HepG2 (cell line): ENCODE data around the gene HPCAL1. TPM values are rescaled to one million over a fixed set of nuclear protein-coding genes. Genes with fewer than 3 reads are reported as not detected.

Experiments
- CSRNP2 ChIP-seq: sonication (generic); formaldehyde crosslinking; conservative IDR thresholded peaks from 2 replicates; pipeline ENCODE4 v1.8.0; 2022; ENCODE audit warnings: low read depth, missing genetic modification reagents
- EHMT2 ChIP-seq: fragments of 200-600 bp; sonication (generic); IDR thresholded peaks from 2 replicates; pipeline ENCODE4 v1.7.0; 2017; ENCODE audit warnings: antibody characterized with exemption, low read depth, low read length, borderline replicate concordance
- KAT2B ChIP-seq: fragments of 150-350 bp; IDR thresholded peaks from 2 replicates; pipeline ENCODE4 v1.6.1; 2014; ENCODE audit warnings: low read depth, low read length, borderline replicate concordance
- KDM5B ChIP-seq: sonication (generic); formaldehyde crosslinking; IDR thresholded peaks from 2 replicates; pipeline ENCODE4 v1.4.0; 2020; ENCODE audit warnings: missing genetic modification reagents, mild to moderate bottlenecking, borderline replicate concordance
- MAFF ChIP-seq: IDR thresholded peaks from 2 replicates; pipeline ENCODE4 v1.6.1; 2011; ENCODE audit warnings: low read depth, low read length, improper control_type of control experiment
- MEIS2 ChIP-seq: sonication (generic); formaldehyde crosslinking; IDR thresholded peaks from 2 replicates; pipeline ENCODE4 v1.9.0; 2021; ENCODE audit warnings: mild to moderate bottlenecking, missing genetic modification reagents
- MTERF4 ChIP-seq: sonication (generic); formaldehyde crosslinking; IDR thresholded peaks from 2 replicates; pipeline ENCODE4 v1.8.0; 2023; ENCODE audit warnings: mild to moderate bottlenecking, missing genetic modification reagents
- NR2F2 ChIP-seq: IDR thresholded peaks from 2 replicates; pipeline ENCODE4 v1.6.1; 2012; ENCODE audit warnings: low read depth, inconsistent platforms, borderline replicate concordance
- PHF5A ChIP-seq: IDR thresholded peaks from one replicate; pipeline ENCODE4 v1.6.1; 2018; ENCODE audit warnings: low read depth, missing genetic modification reagents; ENCODE audit not compliant: unreplicated experiment
- POLR2AphosphoS2 ChIP-seq: IDR thresholded peaks from 2 replicates; pipeline ENCODE4 v1.6.1; 2011; ENCODE audit warnings: low read depth, low read length, improper control_type of control experiment
- PTBP1 ChIP-seq: fragments of 200-400 bp; formaldehyde crosslinking; IDR thresholded peaks from 2 replicates; pipeline ENCODE4 v1.6.1; 2018; ENCODE audit warnings: low read length, low read depth; ENCODE audit not compliant: poor library complexity, severe bottlenecking
- TOE1 ChIP-seq: sonication (generic); formaldehyde crosslinking; IDR thresholded peaks from 2 replicates; pipeline ENCODE4 v1.4.0; 2020; ENCODE audit warnings: mild to moderate bottlenecking, missing genetic modification reagents
- ZBTB4 ChIP-seq: sonication (generic); formaldehyde crosslinking; IDR thresholded peaks from 2 replicates; pipeline ENCODE4 v1.4.0; 2020; ENCODE audit warnings: missing genetic modification reagents, mild to moderate bottlenecking, borderline replicate concordance
- ZBTB46 ChIP-seq: sonication (generic); formaldehyde crosslinking; IDR thresholded peaks from 2 replicates; pipeline ENCODE4 v1.4.0; 2020; ENCODE audit warnings: mild to moderate bottlenecking, missing genetic modification reagents, borderline replicate concordance
- ZFP36 ChIP-seq: fragments of 150-350 bp; IDR thresholded peaks from 2 replicates; pipeline ENCODE4 v1.6.1; 2018; ENCODE audit warnings: borderline replicate concordance, low read length, low read depth; ENCODE audit not compliant: partially characterized antibody
- ZNF224 ChIP-seq: sonication (generic); formaldehyde crosslinking; IDR thresholded peaks from 2 replicates; pipeline ENCODE4 v1.5.0; 2020; ENCODE audit warnings: mild to moderate bottlenecking, missing genetic modification reagents
- ZNF3 ChIP-seq: IDR thresholded peaks from 2 replicates; pipeline ENCODE4 v1.7.0; 2017; ENCODE audit warnings: inconsistent platforms
- ZNF550 ChIP-seq: sonication (generic); formaldehyde crosslinking; IDR thresholded peaks from 2 replicates; pipeline ENCODE4 v1.4.0; 2020; ENCODE audit warnings: mild to moderate bottlenecking, missing genetic modification reagents, borderline replicate concordance
- ZSCAN5A ChIP-seq: sonication (generic); formaldehyde crosslinking; IDR thresholded peaks from 2 replicates; pipeline ENCODE4 v1.8.0; 2022; ENCODE audit warnings: mild to moderate bottlenecking, missing genetic modification reagents, borderline replicate concordance
- polyA plus RNA-seq, 8 experiments: library from polyadenylated mRNA; depleted of rRNA in 3 of 8; stranded (reverse) in 7 of 8; unstranded in 1 of 8; fragments of >200 nt; fragmentation: Illumina TruSeq in 4 of 8; extraction: Trizol in 4 of 8; gene quantifications; 2 replicates each; pipeline versions ENCODE4 v1.2.1 to v1.2.3, GENCODE V29; 2011 to 2016; ENCODE audit warnings: low read depth in 4 of 8, missing spikeins in 1 of 8, mixed read lengths in 1 of 8; ENCODE audit not compliant: insufficient read depth in 1 of 8
- total RNA-seq, 5 experiments: library from RNA; depleted of rRNA; stranded (reverse); fragments of >200 nt; fragmentation: Illumina TruSeq; extraction: Trizol; gene quantifications; 2 replicates each; pipeline ENCODE4 v1.2.3, GENCODE V29; 2016; ENCODE audit warnings: low read depth in 1 of 5

Gene HPCAL1
- total and polyA plus RNA-seq, 2 of the 13 experiments (the other 11 are each of a cell fraction or from before 2014, with no cell fraction given), result 29.5 to 29.9 TPM

- TF ChIP-seq CSRNP2 (CRISPR knock-in tag) (peak; percentile 96), EHMT2 (no peak), ZSCAN5A (CRISPR knock-in tag) (peak; percentile 99), PTBP1 (peak; percentile 95), MAFF (no peak), ZBTB46 (CRISPR knock-in tag) (0 out of 2 replicates have a peak, but pooled peaks have one; percentile 79), POLR2AphosphoS2 (0 out of 2 replicates have a peak, but pooled peaks have one; percentile 43), ZBTB4 (CRISPR knock-in tag) (peak; percentile 99), ZNF550 (peak; percentile 95; the same call in 1 of the 2 replicates), ZNF224 (CRISPR knock-in tag) (peak; percentile 99), ZNF3 (CRISPR knock-in tag) (peak; percentile 76; the same call in 1 of the 2 replicates), ZFP36 (no peak), TOE1 (CRISPR knock-in tag) (peak; percentile 99), MTERF4 (CRISPR knock-in tag) (peak; percentile 93), KDM5B (CRISPR knock-in tag) (peak; percentile 100), MEIS2 (CRISPR knock-in tag) (peak; percentile 99), KAT2B (no peak), PHF5A (CRISPR knock-in tag) (no peak), NR2F2 (no peak)
Measured at GRCh38 chr2:10448576-10449485, 146.1 kb downstream of the HPCAL1 start (continued).
